Omental fat pad (tissue), 4 donors: ENCODE data around the gene DDX46. TPM values are rescaled to one million over a fixed set of nuclear protein-coding genes. Genes with fewer than 3 reads are reported as not detected.

Experiments
- ATAC-seq: fragments of 150-250 bp; one replicate; pipeline ENCODE4 v1.9.1; 2016; ENCODE audit warnings: mild to moderate bottlenecking, moderate library complexity; ENCODE audit not compliant: low FRiP score
- DNase-seq: peaks from one replicate; pipeline ENCODE4 v3.0.0-alpha.2; 2019; ENCODE audit warnings: low spot score
- CTCF ChIP-seq, 3 donors: fragments of 450-650 bp; IDR thresholded peaks; one replicate each; pipeline ENCODE4 v1.5.1; 2016 to 2017; ENCODE audit warnings: antibody characterized with exemption in 3 of 3, mild to moderate bottlenecking in 3 of 3, moderate library complexity in 2 of 3
- total RNA-seq, 4 donors: library from RNA; depleted of rRNA; stranded (reverse); fragments of >200 nt; gene quantifications; one replicate each; pipeline ENCODE4 v1.1.0, GENCODE V29; 2016

DDX46 gene
- total RNA-seq, 4 donors from 2014 or later, result 29.4 to 48.5 (median 39.3) TPM

- no peak for DNase-seq
These were observed 29.1 kb downstream of the DDX46 start for GRCh38 chr5:134787692-134788091.

GRCh38 chr5:134791580-134791979 is 33.0 kb downstream of the DDX46 start:
- DNase-seq, result no peak
- TF ChIP-seq CTCF (IDR thresholded peaks at IDR 0.05), result no peak
- ATAC-seq, result no peak

More at GRCh38 chr5:134787692-134788091, 29.1 kb downstream of the DDX46 start:
- TF ChIP-seq CTCF (IDR thresholded peaks at IDR 0.05), result no peak
- no peak for ATAC-seq

GRCh38 chr5:134792286-134792685 is 33.7 kb downstream of the DDX46 start:
- no peak for TF ChIP-seq CTCF (IDR thresholded peaks at IDR 0.05)
- no peak for DNase-seq
- ATAC-seq, result no peak

- TF ChIP-seq CTCF (IDR thresholded peaks at IDR 0.05), result no peak
- no peak for ATAC-seq
- no peak for DNase-seq
These were observed 34.5 kb downstream of the DDX46 start for GRCh38 chr5:134793111-134793510.

- DNase-seq (no peak), ATAC-seq (no peak)
- TF ChIP-seq CTCF (IDR thresholded peaks at IDR 0.05), result no peak
These were observed 35.5 kb downstream of the DDX46 start for GRCh38 chr5:134794082-134794481.

- no peak for TF ChIP-seq CTCF (IDR thresholded peaks at IDR 0.05)
- ATAC-seq, result no peak
- DNase-seq, result no peak
These were observed 36.2 kb downstream of the DDX46 start for GRCh38 chr5:134794819-134795218.

GRCh38 chr5:134798468-134798867 is 39.9 kb downstream of the DDX46 start:
- no peak for TF ChIP-seq CTCF (IDR thresholded peaks at IDR 0.05)
- ATAC-seq (no peak), DNase-seq (no peak)
